Large intestine (tissue), 3 donors: ENCODE data around the gene RAD51B. TPM values are rescaled to one million over a fixed set of nuclear protein-coding genes. Genes with fewer than 3 reads are reported as not detected.
A peak's percentile ranks its signal among the peaks of the same experiment; 100 is the strongest.

ENCODE experiments used
- DNase-seq, 2 donors: peaks; one replicate each; pipeline versions ENCODE4 v3.0.0 to v3.0.0-alpha.2; 2013
- H3K27ac ChIP-seq: one replicate; pipeline ENCODE4 v1.5.1; 2013; ENCODE audit warnings: low read length
- H3K27me3 ChIP-seq: 2 replicates; pipeline ENCODE4 v1.6.1; 2013; ENCODE audit warnings: low read length; ENCODE audit not compliant: control insufficient read depth, insufficient read depth
- H3K36me3 ChIP-seq: 2 replicates; pipeline ENCODE4 v1.6.1; 2013; ENCODE audit warnings: low read length; ENCODE audit not compliant: control insufficient read depth, insufficient read depth
- H3K4me1 ChIP-seq: one replicate; pipeline ENCODE4 v1.6.1; 2013; ENCODE audit warnings: low read length; ENCODE audit not compliant: control insufficient read depth, insufficient read depth
- H3K4me3 ChIP-seq: one replicate; pipeline ENCODE4 v1.5.1; 2013; ENCODE audit warnings: low read length
- H3K9me3 ChIP-seq: one replicate; pipeline ENCODE4 v1.6.1; 2013; ENCODE audit warnings: mild to moderate bottlenecking, low read depth, low read length, moderate library complexity; ENCODE audit not compliant: control insufficient read depth
- WGBS: methylation state at CpG from one replicate; pipeline ENCODE4 v1.1.5; 2013; ENCODE audit warnings: low lambda C conversion rate; ENCODE audit not compliant: insufficient coverage; 5-methylcytosine and 5-hydroxymethylcytosine counted together
- polyA plus RNA-seq: library from polyadenylated mRNA; unstranded; fragments of 120-200 nt; gene quantifications from one replicate; pipeline ENCODE4 v1.2.1, GENCODE V29; 2013

RAD51B gene
- polyA plus RNA-seq, 1 donor = 6.4 TPM

GRCh38 chr14:68536018-68536410 lies 716.4 kb downstream of the RAD51B start:
- no peak overlapping the region for H3K27ac ChIP-seq
- peaks cover 4% of the 10 kb centered on the region for H3K4me1 ChIP-seq
- H3K36me3 ChIP-seq = no peaks in the 10 kb centered on the region
- DNase-seq = no peak
- H3K27me3 ChIP-seq = no peaks in the 10 kb centered on the region
- no peak overlapping the region for H3K4me3 ChIP-seq
- no CpG with 5 or more reads among the region's 1 CpG for WGBS
- H3K9me3 ChIP-seq = peaks cover 3% of the 10 kb centered on the region

- Histone ChIP-seq H3K27ac (no peak overlapping the region), H3K27me3 (no peaks in the 10 kb centered on the region), H3K36me3 (no peaks in the 10 kb centered on the region), H3K9me3 (no peaks in the 10 kb centered on the region), H3K4me1 (peaks cover 4% of the 10 kb centered on the region), H3K4me3 (no peak overlapping the region)
- no peak for DNase-seq
- 67% methylated on average over 1 of the region's 2 CpGs for WGBS
Measured at GRCh38 chr14:68538639-68539038, 719.1 kb downstream of the RAD51B start.

GRCh38 chr14:68539241-68539737 lies 719.7 kb downstream of the RAD51B start:
- no CpG with 5 or more reads among the region's 6 CpGs for WGBS
- DNase-seq = peak in 1 of 2 donors; percentile 50
- H3K27ac ChIP-seq = no peak overlapping the region

GRCh38 chr14:68539789-68540188 lies 720.2 kb downstream of the RAD51B start:
- peaks cover 4% of the 10 kb centered on the region for H3K4me1 ChIP-seq
- no peak overlapping the region for H3K4me3 ChIP-seq
- H3K27ac ChIP-seq = no peak overlapping the region
- no peaks in the 10 kb centered on the region for H3K36me3 ChIP-seq
- WGBS = no CpG with 5 or more reads among the region's 3 CpGs
- H3K27me3 ChIP-seq = no peaks in the 10 kb centered on the region
- H3K9me3 ChIP-seq = no peaks in the 10 kb centered on the region
- DNase-seq = no peak

More at GRCh38 chr14:68539241-68539737, 719.7 kb downstream of the RAD51B start:
- H3K27me3 ChIP-seq = no peaks in the 10 kb centered on the region
- peaks cover 4% of the 10 kb centered on the region for H3K4me1 ChIP-seq
- no peak overlapping the region for H3K4me3 ChIP-seq
- H3K9me3 ChIP-seq = no peaks in the 10 kb centered on the region
- H3K36me3 ChIP-seq = no peaks in the 10 kb centered on the region

DNA sequence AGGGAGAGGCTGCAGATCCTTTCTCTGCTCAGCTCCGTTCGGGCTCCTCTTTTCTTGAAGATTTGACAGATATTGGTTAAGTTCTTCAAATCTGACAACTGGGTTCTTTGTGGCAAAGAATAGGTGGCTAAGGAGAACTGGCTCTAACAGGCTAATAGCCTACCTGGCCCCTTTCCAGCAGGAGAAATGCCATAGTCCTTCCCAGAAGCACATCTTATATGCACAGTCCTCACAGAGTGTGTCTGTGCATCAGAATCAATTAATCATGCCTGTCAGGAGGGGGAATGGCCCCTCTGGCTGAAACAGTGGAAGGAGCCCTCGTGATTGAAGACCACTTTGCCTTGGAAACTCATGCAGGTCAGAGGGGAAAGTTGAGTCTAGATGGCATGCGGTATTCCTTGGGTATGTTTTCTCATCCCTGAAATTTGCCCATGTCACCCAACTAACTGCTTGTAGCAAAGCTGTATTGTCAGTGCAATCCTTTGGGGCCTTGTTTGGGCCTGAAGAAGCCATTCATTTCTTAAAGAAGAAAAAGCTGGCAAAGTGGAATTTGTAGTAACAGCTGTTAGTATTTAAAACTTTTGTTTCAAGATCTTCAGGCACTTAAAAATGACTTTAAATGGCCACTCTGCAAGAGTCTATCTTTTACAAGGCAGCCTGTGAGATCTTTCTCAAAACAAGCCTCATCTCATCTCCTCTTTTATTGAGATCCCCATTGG lies 721.8 kb downstream of the RAD51B start:
- no peak for DNase-seq
- H3K36me3 ChIP-seq = no peaks in the 10 kb centered on the region
- no CpG with 5 or more reads among the region's 4 CpGs for WGBS
- no peaks in the 10 kb centered on the region for H3K9me3 ChIP-seq
- H3K4me3 ChIP-seq = no peak overlapping the region
- peaks cover 4% of the 10 kb centered on the region for H3K4me1 ChIP-seq
- H3K27ac ChIP-seq = no peak overlapping the region
- no peaks in the 10 kb centered on the region for H3K27me3 ChIP-seq

DNA sequence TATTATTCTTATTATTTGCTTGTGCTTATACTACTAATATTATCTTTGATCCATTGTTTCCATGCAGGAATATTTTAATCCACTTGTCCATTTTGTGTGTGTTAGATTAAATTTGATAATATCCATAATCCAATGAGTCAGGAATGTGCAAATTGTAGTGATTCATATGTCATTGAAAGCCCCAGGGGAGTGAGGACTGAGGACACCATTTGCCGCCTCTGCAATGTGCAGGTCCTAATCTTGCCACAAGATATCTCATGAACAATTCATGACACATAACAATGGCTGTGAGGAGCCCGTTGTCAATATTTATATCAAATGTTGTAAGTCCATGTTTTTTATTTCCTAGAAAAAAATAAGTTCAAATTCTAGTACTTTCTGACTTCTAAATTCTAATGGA lies 722.8 kb downstream of the RAD51B start:
- Histone ChIP-seq H3K4me3 (no peak overlapping the region), H3K4me1 (peaks cover 9% of the 10 kb centered on the region), H3K27me3 (no peaks in the 10 kb centered on the region), H3K36me3 (no peaks in the 10 kb centered on the region), H3K27ac (no peak overlapping the region), H3K9me3 (no peaks in the 10 kb centered on the region)
- no peak for DNase-seq
- no CpG with 5 or more reads among the region's 2 CpGs for WGBS

GRCh38 chr14:68543516-68543915 lies 723.9 kb downstream of the RAD51B start:
- Histone ChIP-seq H3K36me3 (no peaks in the 10 kb centered on the region), H3K9me3 (no peaks in the 10 kb centered on the region), H3K27me3 (no peaks in the 10 kb centered on the region), H3K4me3 (no peak overlapping the region), H3K4me1 (peaks cover 17% of the 10 kb centered on the region), H3K27ac (no peak overlapping the region)
- WGBS = no CpG with 5 or more reads among the region's 3 CpGs
- no peak for DNase-seq

GRCh38 chr14:68544081-68544892 lies 724.7 kb downstream of the RAD51B start:
- peak; percentile 29 to 51 for DNase-seq
- Histone ChIP-seq H3K4me3 (no peak overlapping the region), H3K36me3 (no peaks in the 10 kb centered on the region), H3K4me1 (peaks cover 21% of the 10 kb centered on the region), H3K27ac (peak overlapping the region; percentile 18), H3K27me3 (no peaks in the 10 kb centered on the region), H3K9me3 (no peaks in the 10 kb centered on the region)
- WGBS = no CpG with 5 or more reads among the region's 5 CpGs

- Histone ChIP-seq H3K4me3 (no peak overlapping the region), H3K36me3 (no peaks in the 10 kb centered on the region), H3K9me3 (no peaks in the 10 kb centered on the region), H3K27me3 (no peaks in the 10 kb centered on the region), H3K4me1 (peaks cover 18% of the 10 kb centered on the region), H3K27ac (peak overlapping the region; percentile 74)
- no peak for DNase-seq
- no CpG with 5 or more reads among the region's 5 CpGs for WGBS
Measured at GRCh38 chr14:68546839-68547238, 727.3 kb downstream of the RAD51B start.

DNA sequence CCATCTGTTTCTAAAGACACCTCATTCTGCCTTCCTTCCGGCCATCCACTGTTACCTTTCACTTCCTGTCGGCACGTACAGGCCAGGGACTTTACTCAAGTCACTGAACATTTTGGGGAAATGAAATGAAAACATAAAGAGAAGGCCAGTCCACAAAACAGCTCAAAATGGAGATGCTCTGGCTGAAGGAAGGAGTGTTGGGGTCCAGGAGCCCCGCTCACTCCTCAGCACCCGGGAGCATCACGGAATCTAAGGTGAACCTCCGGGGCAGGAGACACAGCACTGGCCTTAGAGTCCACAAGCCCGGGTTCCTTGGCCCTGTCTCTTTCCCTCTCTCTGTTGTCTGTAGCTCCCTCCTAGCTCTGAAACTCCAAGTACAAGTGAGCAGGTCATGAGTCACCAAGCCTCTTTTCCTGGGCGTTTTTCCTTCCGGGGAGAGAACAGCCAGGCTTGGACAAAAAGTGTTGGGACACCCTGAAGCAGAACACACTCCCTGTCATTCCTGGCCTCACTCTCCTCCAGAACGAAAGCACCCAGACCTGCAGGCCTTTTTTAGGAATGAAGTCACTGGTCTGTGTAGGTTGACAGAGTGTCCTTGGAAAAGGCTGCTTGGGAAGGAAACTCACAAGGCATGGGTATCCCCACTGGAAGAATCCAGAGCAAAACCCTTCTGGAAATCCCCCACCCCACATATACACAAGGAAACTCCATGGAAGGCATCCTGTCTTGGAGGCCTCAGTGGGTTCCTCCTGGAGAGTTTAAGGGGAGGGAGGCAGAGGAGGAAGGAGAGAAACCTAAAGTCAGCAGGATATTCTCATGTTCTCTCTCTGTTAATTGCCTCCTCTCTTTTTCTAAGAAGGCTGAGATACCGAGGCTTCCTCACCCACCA lies 728.0 kb downstream of the RAD51B start:
- no peaks in the 10 kb centered on the region for H3K9me3 ChIP-seq
- H3K4me1 ChIP-seq = peaks cover 18% of the 10 kb centered on the region
- H3K4me3 ChIP-seq = no peak overlapping the region
- peak in 1 of 2 donors; percentile 26 for DNase-seq
- no peaks in the 10 kb centered on the region for H3K36me3 ChIP-seq
- peak overlapping the region; percentile 74 for H3K27ac ChIP-seq
- WGBS = 80% methylated on average over 1 of the region's 12 CpGs
- H3K27me3 ChIP-seq = no peaks in the 10 kb centered on the region
